Measurements from ENCODE around the gene SERPINC1.
"Not testable (repeated sequence)": the region's sequence is repeated elsewhere in the genome, so short reads cannot be mapped to it uniquely, and the experiment has no call there.

The SERPINC1 gene

DNA sequence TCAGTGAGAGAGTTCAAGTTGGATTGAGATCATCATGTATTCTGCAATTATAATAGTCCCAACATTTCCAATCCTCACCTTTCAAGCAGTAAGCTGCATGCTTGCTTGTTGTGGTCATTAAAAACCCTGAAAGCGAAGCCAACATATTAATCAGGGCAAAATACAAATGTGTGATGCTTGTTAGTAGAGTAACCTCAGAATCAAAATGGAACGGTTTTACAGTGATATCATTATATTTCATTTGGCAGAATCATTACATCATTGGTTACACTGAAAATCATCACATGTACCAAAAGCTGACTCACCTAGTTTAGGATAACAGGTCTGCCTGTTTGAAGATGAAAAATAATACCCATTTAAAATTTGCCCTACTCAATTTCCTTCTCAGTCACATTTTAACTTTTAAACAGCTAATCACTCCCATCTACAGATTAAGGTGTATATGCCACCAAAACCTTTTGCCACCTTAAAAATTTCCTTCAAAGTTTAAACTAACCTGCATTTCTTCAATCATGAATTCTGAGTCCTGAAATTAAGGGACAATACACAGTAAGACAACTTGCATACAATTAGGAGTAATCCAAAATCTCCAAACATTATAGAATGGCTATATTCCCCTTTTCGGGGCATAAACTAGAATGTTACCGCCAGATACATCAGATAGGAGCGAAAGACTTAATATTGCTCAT lies 52.8 kb downstream of the SERPINC1 start:
- no peak for DNase-seq
- H3K4me3 ChIP-seq (ENCODE audit: control insufficient read depth in 1 of 7, extremely low read depth in 1 of 7, insufficient read depth in 4 of 7, low read depth in 2 of 7, low read length in 6 of 7): peak overlapping the region in 1 of 7 experiments; percentile 96
- H3K27me3 ChIP-seq (replicated peaks in 2 of 5; ENCODE audit: control insufficient read depth in 4 of 5, insufficient read depth in 5 of 5, low read length in 4 of 5): no peaks in the 10 kb centered on the region
- H3K36me3 ChIP-seq (ENCODE audit: control insufficient read depth in 4 of 4, insufficient read depth in 4 of 4, low read length in 3 of 4): peaks cover 16 to 46% (median 32%) of the 10 kb centered on the region in 4 experiments
- ChIA-PET POLR2A (no interaction called here), CTCF (interaction anchor here (0.8 to 1.5 kb wide), 2 partner anchors 15 to 434 kb away, joined by 3 to 5 read pairs; no protein-coding TSS in a partner anchor)
- H3K4me1 ChIP-seq (ENCODE audit: control extremely low read depth in 1 of 4, control insufficient read depth in 4 of 4, insufficient read depth in 4 of 4, low read length in 3 of 4): peaks cover 16 to 39% (median 29%) of the 10 kb centered on the region in 4 experiments
- H3K9me3 ChIP-seq (ENCODE audit: control extremely low read depth in 1 of 5, control insufficient read depth in 4 of 5, insufficient read depth in 2 of 5, low read depth in 1 of 5, low read length in 4 of 5): no peaks in the 10 kb centered on the region
- H3K27ac ChIP-seq (ENCODE audit: insufficient read depth in 1 of 2, low read depth in 1 of 2, low read length in 2 of 2, poor library complexity in 1 of 2, severe bottlenecking in 2 of 2): peak overlapping the region; percentile 28 to 88
- WGBS (ENCODE audit: insufficient coverage): 100% methylated on average over 3 of the region's 5 CpGs

- H3K36me3 ChIP-seq (ENCODE audit: control insufficient read depth in 4 of 4, insufficient read depth in 4 of 4, low read length in 3 of 4): peaks cover 16 to 47% (median 33%) of the 10 kb centered on the region in 4 experiments
- ChIA-PET POLR2A (no interaction called here), CTCF (interaction anchor here (0.7 to 1.2 kb wide), 2 partner anchors 13 to 444 kb away, joined by 3 read pairs; no protein-coding TSS in a partner anchor)
- H3K27me3 ChIP-seq (replicated peaks in 2 of 5; ENCODE audit: control insufficient read depth in 4 of 5, insufficient read depth in 5 of 5, low read length in 4 of 5): no peaks in the 10 kb centered on the region
- peak in 2 of 3 donors; percentile 28 to 51 for DNase-seq
- peak overlapping the region in 1 of 2 experiments; percentile 28 for H3K27ac ChIP-seq (ENCODE audit: insufficient read depth in 1 of 2, low read depth in 1 of 2, low read length in 2 of 2, poor library complexity in 1 of 2, severe bottlenecking in 2 of 2)
- no peak overlapping the region for H3K4me3 ChIP-seq (ENCODE audit: control insufficient read depth in 1 of 7, extremely low read depth in 1 of 7, insufficient read depth in 4 of 7, low read depth in 2 of 7, low read length in 6 of 7)
- no peaks in the 10 kb centered on the region for H3K9me3 ChIP-seq (ENCODE audit: control extremely low read depth in 1 of 5, control insufficient read depth in 4 of 5, insufficient read depth in 2 of 5, low read depth in 1 of 5, low read length in 4 of 5)
- peaks cover 16 to 31% (median 22%) of the 10 kb centered on the region in 4 experiments for H3K4me1 ChIP-seq (ENCODE audit: control extremely low read depth in 1 of 4, control insufficient read depth in 4 of 4, insufficient read depth in 4 of 4, low read length in 3 of 4)
These were observed 53.6 kb downstream of the SERPINC1 start for GRCh38 chr1:173863224-173864161.

- WGBS (ENCODE audit: insufficient coverage): 95% methylated on average over 6 of the region's 8 CpGs
These were observed 54.3 kb downstream of the SERPINC1 start for GRCh38 chr1:173862769-173863223.

GRCh38 chr1:173862146-173862768 lies 54.9 kb downstream of the SERPINC1 start:
- CTCF ChIA-PET: interaction anchor here (0.7 to 1.2 kb wide), 2 partner anchors 12 to 442 kb away, joined by 3 read pairs; no protein-coding TSS in a partner anchor
- 87% methylated on average over 3 of the region's 13 CpGs for WGBS (ENCODE audit: insufficient coverage)
- not testable (repeated sequence) for H3K27ac ChIP-seq (ENCODE audit: insufficient read depth in 1 of 2, low read depth in 1 of 2, low read length in 2 of 2, poor library complexity in 1 of 2, severe bottlenecking in 2 of 2); H3K27me3 ChIP-seq (replicated peaks in 2 of 5; ENCODE audit: control insufficient read depth in 4 of 5, insufficient read depth in 5 of 5, low read length in 4 of 5); H3K4me3 ChIP-seq (ENCODE audit: control insufficient read depth in 1 of 7, extremely low read depth in 1 of 7, insufficient read depth in 4 of 7, low read depth in 2 of 7, low read length in 6 of 7); H3K9me3 ChIP-seq (ENCODE audit: control extremely low read depth in 1 of 5, control insufficient read depth in 4 of 5, insufficient read depth in 2 of 5, low read depth in 1 of 5, low read length in 4 of 5); DNase-seq
- Histone ChIP-seq H3K36me3 (ENCODE audit: control insufficient read depth in 4 of 4, insufficient read depth in 4 of 4, low read length in 3 of 4) (peaks cover 23 to 58% (median 39%) of the 10 kb centered on the region in 4 experiments), H3K4me1 (ENCODE audit: control extremely low read depth in 1 of 4, control insufficient read depth in 4 of 4, insufficient read depth in 4 of 4, low read length in 3 of 4) (peaks cover 16 to 28% (median 22%) of the 10 kb centered on the region in 4 experiments)
- POLR2A ChIA-PET: interaction anchor here (1.0 kb wide), 1 partner anchor 11 kb away, joined by 4 read pairs; no protein-coding TSS in a partner anchor

More at GRCh38 chr1:173862769-173863223, 54.3 kb downstream of the SERPINC1 start:
- peaks cover 18 to 53% (median 36%) of the 10 kb centered on the region in 4 experiments for H3K36me3 ChIP-seq (ENCODE audit: control insufficient read depth in 4 of 4, insufficient read depth in 4 of 4, low read length in 3 of 4)
- no peak for DNase-seq
- ChIA-PET CTCF (interaction anchor here (0.7 to 1.2 kb wide), 2 partner anchors 12 to 443 kb away, joined by 3 read pairs; no protein-coding TSS in a partner anchor), POLR2A (interaction anchor here (1.0 kb wide), 1 partner anchor 11 kb away, joined by 4 read pairs; no protein-coding TSS in a partner anchor)
- H3K4me3 ChIP-seq (ENCODE audit: control insufficient read depth in 1 of 7, extremely low read depth in 1 of 7, insufficient read depth in 4 of 7, low read depth in 2 of 7, low read length in 6 of 7): no peak overlapping the region
- no peak overlapping the region for H3K27ac ChIP-seq (ENCODE audit: insufficient read depth in 1 of 2, low read depth in 1 of 2, low read length in 2 of 2, poor library complexity in 1 of 2, severe bottlenecking in 2 of 2)
- H3K9me3 ChIP-seq (ENCODE audit: control extremely low read depth in 1 of 5, control insufficient read depth in 4 of 5, insufficient read depth in 2 of 5, low read depth in 1 of 5, low read length in 4 of 5): no peaks in the 10 kb centered on the region
- no peaks in the 10 kb centered on the region for H3K27me3 ChIP-seq (replicated peaks in 2 of 5; ENCODE audit: control insufficient read depth in 4 of 5, insufficient read depth in 5 of 5, low read length in 4 of 5)
- peaks cover 16 to 31% (median 22%) of the 10 kb centered on the region in 4 experiments for H3K4me1 ChIP-seq (ENCODE audit: control extremely low read depth in 1 of 4, control insufficient read depth in 4 of 4, insufficient read depth in 4 of 4, low read length in 3 of 4)

- H3K27ac ChIP-seq (ENCODE audit: insufficient read depth in 1 of 2, low read depth in 1 of 2, low read length in 2 of 2, poor library complexity in 1 of 2, severe bottlenecking in 2 of 2): no peak overlapping the region
- no peaks in the 10 kb centered on the region for H3K9me3 ChIP-seq (ENCODE audit: control extremely low read depth in 1 of 5, control insufficient read depth in 4 of 5, insufficient read depth in 2 of 5, low read depth in 1 of 5, low read length in 4 of 5)
- no peak overlapping the region for H3K4me3 ChIP-seq (ENCODE audit: control insufficient read depth in 1 of 7, extremely low read depth in 1 of 7, insufficient read depth in 4 of 7, low read depth in 2 of 7, low read length in 6 of 7)
- no peak for DNase-seq
- peaks cover 23 to 60% (median 41%) of the 10 kb centered on the region in 4 experiments for H3K36me3 ChIP-seq (ENCODE audit: control insufficient read depth in 4 of 4, insufficient read depth in 4 of 4, low read length in 3 of 4)
- CTCF ChIA-PET: no interaction called here
- peaks cover 13 to 23% (median 19%) of the 10 kb centered on the region in 4 experiments for H3K4me1 ChIP-seq (ENCODE audit: control extremely low read depth in 1 of 4, control insufficient read depth in 4 of 4, insufficient read depth in 4 of 4, low read length in 3 of 4)
- H3K27me3 ChIP-seq (replicated peaks in 2 of 5; ENCODE audit: control insufficient read depth in 4 of 5, insufficient read depth in 5 of 5, low read length in 4 of 5): no peaks in the 10 kb centered on the region
- POLR2A ChIA-PET: no interaction called here
- 94% methylated on average over 3 of the region's 7 CpGs for WGBS (ENCODE audit: insufficient coverage)
These were observed 55.4 kb downstream of the SERPINC1 start for GRCh38 chr1:173861731-173862145.

- H3K27ac ChIP-seq (ENCODE audit: insufficient read depth in 1 of 2, low read depth in 1 of 2, low read length in 2 of 2, poor library complexity in 1 of 2, severe bottlenecking in 2 of 2): no peak overlapping the region
- no peaks in the 10 kb centered on the region for H3K27me3 ChIP-seq (replicated peaks in 2 of 5; ENCODE audit: control insufficient read depth in 4 of 5, insufficient read depth in 5 of 5, low read length in 4 of 5)
- peaks cover 2 to 7% (median 5%) of the 10 kb centered on the region in 4 experiments for H3K4me1 ChIP-seq (ENCODE audit: control extremely low read depth in 1 of 4, control insufficient read depth in 4 of 4, insufficient read depth in 4 of 4, low read length in 3 of 4)
- CTCF ChIA-PET: no interaction called here
- no peak overlapping the region for H3K4me3 ChIP-seq (ENCODE audit: control insufficient read depth in 1 of 7, extremely low read depth in 1 of 7, insufficient read depth in 4 of 7, low read depth in 2 of 7, low read length in 6 of 7)
- no peak for DNase-seq
- peaks cover 17 to 54% (median 40%) of the 10 kb centered on the region in 4 experiments for H3K36me3 ChIP-seq (ENCODE audit: control insufficient read depth in 4 of 4, insufficient read depth in 4 of 4, low read length in 3 of 4)
- WGBS (ENCODE audit: insufficient coverage): no CpG with 5 or more reads among the region's 1 CpG
- no peaks in the 10 kb centered on the region for H3K9me3 ChIP-seq (ENCODE audit: control extremely low read depth in 1 of 5, control insufficient read depth in 4 of 5, insufficient read depth in 2 of 5, low read depth in 1 of 5, low read length in 4 of 5)
- POLR2A ChIA-PET: interaction anchor here (0.6 to 0.7 kb wide), 2 partner anchors 70 to 447 kb away, joined by 4 read pairs; no protein-coding TSS in a partner anchor
These were observed 57.1 kb downstream of the SERPINC1 start for GRCh38 chr1:173860065-173860464.

Measured in common myeloid progenitor, CD34-positive (primary cell).